H1 (cell line): ENCODE measurements around the gene AIG1. TPM values are rescaled to one million over a fixed set of nuclear protein-coding genes. Genes with fewer than 3 reads are reported as not detected.

Source experiments
- CTCF ChIA-PET: fragments of 300-600 bp; sonication (Branson Sonifier 250); formaldehyde crosslinking; loops from one replicate; lab custom pipeline; 2021; ENCODE audit not compliant: partially characterized antibody; lab: Charles Lee
- POLR2A ChIA-PET: fragments of 300-600 bp; sonication (Branson Sonifier 250); formaldehyde crosslinking; loops from one replicate; lab custom pipeline; 2021; ENCODE audit warnings: inconsistent platforms; ENCODE audit not compliant: partially characterized antibody; lab: Charles Lee
- DNase-seq, 2 experiments: peaks; one replicate each; pipeline versions ENCODE4 v3.0.0 to v3.0.0-alpha.2; 2010 to 2022; ENCODE audit warnings: low spot score in 2 of 2, low read depth in 1 of 2, mixed read lengths in 1 of 2
- FAIRE-seq: peaks from 2 replicates; lab custom pipeline; 2011; peaks lifted over from hg19 to GRCh38; lab: Jason Lieb, UNC
- H2AFZ ChIP-seq: 2 replicates; pipeline ENCODE4 v1.8.1; 2012; ENCODE audit warnings: low read length, inconsistent platforms
- H2AK5ac ChIP-seq: 2 replicates; pipeline ENCODE4 v1.6.1; 2013; ENCODE audit warnings: low read depth, low read length
- H2BK120ac ChIP-seq: replicated peaks from 2 replicates; pipeline ENCODE3; 2013; ENCODE audit warnings: low read depth, low read length, inconsistent platforms
- H2BK12ac ChIP-seq: 2 replicates; pipeline ENCODE4 v1.6.1; 2013; ENCODE audit warnings: low read depth, low read length
- H2BK15ac ChIP-seq: 2 replicates; pipeline ENCODE4 v1.6.1; 2013; ENCODE audit warnings: low read length
- H2BK20ac ChIP-seq: 2 replicates; pipeline ENCODE4 v1.6.1; 2013; ENCODE audit warnings: low read length
- H2BK5ac ChIP-seq: 2 replicates; pipeline ENCODE4 v1.6.1; 2013; ENCODE audit warnings: low read depth, low read length
- H3K14ac ChIP-seq: 2 replicates; pipeline ENCODE4 v1.6.1; 2013; ENCODE audit warnings: inconsistent platforms; ENCODE audit not compliant: insufficient read length
- H3K18ac ChIP-seq: 2 replicates; pipeline ENCODE4 v1.6.1; 2013; ENCODE audit warnings: low read length; ENCODE audit errors: extremely low read depth
- H3K23ac ChIP-seq: 2 replicates; pipeline ENCODE4 v1.6.1; 2013; ENCODE audit warnings: inconsistent platforms; ENCODE audit not compliant: insufficient read length
- H3K23me2 ChIP-seq: 2 replicates; pipeline ENCODE4 v1.6.1; 2013; ENCODE audit warnings: low read depth, low read length
- H3K27ac ChIP-seq: 2 replicates; pipeline ENCODE4 v1.6.1; 2011; ENCODE audit warnings: low read depth, low read length, inconsistent platforms
- H3K27me3 ChIP-seq, 4 experiments: replicated peaks in 1 of 4; 1 replicate in 1 of 4; 2 replicates in 3 of 4; pipeline versions ENCODE4 v1.6.1 to v1.8.1; 2011 to 2013; ENCODE audit warnings: low read length in 3 of 4, mild to moderate bottlenecking in 3 of 4, inconsistent platforms in 2 of 4, mixed read lengths in 2 of 4, moderate library complexity in 1 of 4; ENCODE audit not compliant: control insufficient read depth in 3 of 4, insufficient read depth in 3 of 4; ENCODE audit errors: extremely low read depth in 1 of 4
- H3K36me3 ChIP-seq, 4 experiments: 2 replicates each; pipeline versions ENCODE4 v1.6.1 to v1.8.1; 2011 to 2013; ENCODE audit warnings: mild to moderate bottlenecking in 4 of 4, low read length in 3 of 4, moderate library complexity in 2 of 4, control low read depth in 1 of 4, inconsistent platforms in 1 of 4; ENCODE audit not compliant: insufficient read depth in 4 of 4, control insufficient read depth in 2 of 4
- H3K4ac ChIP-seq: replicated peaks from 2 replicates; pipeline ENCODE3; 2013; ENCODE audit warnings: low read length, low read depth, mixed read lengths, inconsistent platforms; ENCODE audit not compliant: insufficient read length
- H3K4me1 ChIP-seq, 4 experiments: replicated peaks in 1 of 4; 1 replicate in 1 of 4; 2 replicates in 3 of 4; pipeline versions ENCODE4 v1.6.1 to v1.8.1; 2011 to 2013; ENCODE audit warnings: low read length in 3 of 4, inconsistent platforms in 2 of 4, mixed read lengths in 1 of 4; ENCODE audit not compliant: insufficient read depth in 4 of 4, control insufficient read depth in 3 of 4
- H3K4me2 ChIP-seq, 2 experiments: 2 replicates each; pipeline versions ENCODE4 v1.6.1 to v1.8.1; 2011 to 2013; ENCODE audit warnings: low read depth in 2 of 2, low read length in 2 of 2, control low read depth in 1 of 2, inconsistent platforms in 1 of 2, mild to moderate bottlenecking in 1 of 2; ENCODE audit not compliant: insufficient read depth in 1 of 2
- H3K4me3 ChIP-seq, 4 experiments: fragments of 200-600, 300-600 bp in 1 of 4; sonication (generic), shearing (Covaris generic), sonication (Bioruptor Twin) in 1 of 4; 2 replicates each; pipeline versions ENCODE4 v1.5.1 to v1.8.1; 2011 to 2016; ENCODE audit warnings: low read length in 4 of 4, low read depth in 3 of 4, control low read depth in 2 of 4, inconsistent platforms in 2 of 4, mild to moderate bottlenecking in 2 of 4, mixed read lengths in 1 of 4, moderate library complexity in 1 of 4; ENCODE audit not compliant: insufficient read depth in 2 of 4; ENCODE audit errors: extremely low read depth in 1 of 4
- H3K56ac ChIP-seq: replicated peaks from 2 replicates; pipeline ENCODE3; 2013; ENCODE audit warnings: low read depth, mild to moderate bottlenecking, mixed read lengths, low read length, inconsistent platforms; ENCODE audit not compliant: insufficient read length
- H3K79me1 ChIP-seq: 2 replicates; pipeline ENCODE4 v1.6.1; 2013; ENCODE audit warnings: low read depth, low read length, control low read depth
- H3K79me2 ChIP-seq, 2 experiments: 2 replicates each; pipeline versions ENCODE4 v1.6.1 to v1.8.1; 2012 to 2013; ENCODE audit warnings: low read length in 2 of 2, mild to moderate bottlenecking in 2 of 2, inconsistent platforms in 1 of 2; ENCODE audit not compliant: insufficient read depth in 2 of 2, control insufficient read depth in 1 of 2
- H3K9ac ChIP-seq, 4 experiments: replicated peaks in 1 of 4; 1 replicate in 1 of 4; 2 replicates in 3 of 4; pipeline versions ENCODE4 v1.6.1 to v1.8.1; 2011 to 2013; ENCODE audit warnings: low read depth in 3 of 4, low read length in 3 of 4, control low read depth in 2 of 4, mild to moderate bottlenecking in 2 of 4, moderate library complexity in 2 of 4, inconsistent platforms in 1 of 4; ENCODE audit errors: extremely low read depth in 1 of 4
- H3K9me3 ChIP-seq, 2 experiments: 2 replicates each; pipeline versions ENCODE4 v1.6.1 to v1.8.1; 2012 to 2013; ENCODE audit warnings: mild to moderate bottlenecking in 2 of 2, moderate library complexity in 2 of 2, control low read depth in 1 of 2, inconsistent platforms in 1 of 2, low read depth in 1 of 2, low read length in 1 of 2, mixed read lengths in 1 of 2; ENCODE audit not compliant: insufficient read depth in 2 of 2
- H4K20me1 ChIP-seq, 2 experiments: replicated peaks in 1 of 2; 2 replicates each; pipeline versions ENCODE3 to v1.8.1; 2011 to 2013; ENCODE audit warnings: inconsistent platforms in 2 of 2, low read length in 2 of 2, mild to moderate bottlenecking in 1 of 2; ENCODE audit not compliant: insufficient read depth in 2 of 2, control insufficient read depth in 1 of 2
- H4K5ac ChIP-seq: 2 replicates; pipeline ENCODE4 v1.6.1; 2013; ENCODE audit warnings: low read length, low read depth, mixed read lengths, inconsistent platforms; ENCODE audit not compliant: insufficient read length
- H4K8ac ChIP-seq: 2 replicates; pipeline ENCODE4 v1.8.0; 2013; ENCODE audit warnings: mild to moderate bottlenecking, moderate library complexity, low read length, inconsistent platforms; ENCODE audit not compliant: insufficient read depth; ENCODE audit errors: extremely low read depth
- H4K91ac ChIP-seq: replicated peaks from 2 replicates; pipeline ENCODE3; 2013; ENCODE audit warnings: low read length, mixed read lengths, inconsistent platforms; ENCODE audit not compliant: insufficient read length
- BACH1 ChIP-seq: IDR thresholded peaks from 2 replicates; pipeline ENCODE4 v1.6.1; 2012; ENCODE audit warnings: low read length, improper control_type of control experiment
- BRCA1 ChIP-seq: IDR thresholded peaks from 2 replicates; pipeline ENCODE4 v1.6.1; 2012; ENCODE audit warnings: low read depth, low read length, improper control_type of control experiment
- CBX8 ChIP-seq: fragments of 300-800, 300-1000 bp; sonication (generic); IDR thresholded peaks from 2 replicates; pipeline ENCODE4 v1.7.1; 2016; ENCODE audit warnings: low read depth, low read length, borderline replicate concordance
- CEBPB ChIP-seq: IDR thresholded peaks from 2 replicates; pipeline ENCODE4 v1.6.1; 2012; ENCODE audit warnings: low read depth, low read length
- JUN ChIP-seq: IDR thresholded peaks from 2 replicates; pipeline ENCODE4 v1.6.1; 2011; ENCODE audit warnings: low read depth, mild to moderate bottlenecking, improper control_type of control experiment, low read length
- JUND ChIP-seq: IDR thresholded peaks from 2 replicates; pipeline ENCODE4 v1.6.1; 2011; ENCODE audit warnings: mild to moderate bottlenecking, improper control_type of control experiment, low read length
- KDM4A ChIP-seq: IDR thresholded peaks from one replicate; pipeline ENCODE4 v1.7.1; 2012; ENCODE audit warnings: low read depth, mild to moderate bottlenecking, moderate library complexity, low read length, inconsistent platforms; ENCODE audit not compliant: severe bottlenecking
- NANOG ChIP-seq: IDR thresholded peaks from 2 replicates; pipeline ENCODE4 v1.6.1; 2011; ENCODE audit warnings: low read length, low read depth, mild to moderate bottlenecking, inconsistent platforms; ENCODE audit not compliant: insufficient read depth, poor library complexity, severe bottlenecking
- NRF1 ChIP-seq: IDR thresholded peaks from 2 replicates; pipeline ENCODE4 v1.6.1; 2011; ENCODE audit warnings: mild to moderate bottlenecking, low read depth, low read length, improper control_type of control experiment
- RNF2 ChIP-seq: fragments of 200-900, 300-1000 bp; sonication (generic); IDR thresholded peaks from 2 replicates; pipeline ENCODE4 v1.7.1; 2016; ENCODE audit warnings: borderline replicate concordance, low read depth, mild to moderate bottlenecking, antibody characterized with exemption, low read length; ENCODE audit not compliant: poor library complexity, severe bottlenecking; ENCODE audit errors: missing control alignments
- SP2 ChIP-seq: IDR thresholded peaks from 2 replicates; pipeline ENCODE4 v1.6.1; 2012; ENCODE audit warnings: mild to moderate bottlenecking, low read length, inconsistent platforms
- TAF7 ChIP-seq: optimal IDR thresholded peaks from 2 replicates; pipeline ENCODE3; 2011; ENCODE audit warnings: low read depth, mild to moderate bottlenecking, inconsistent platforms, low read length, moderate library complexity, borderline replicate concordance
- TBP ChIP-seq: IDR thresholded peaks from 2 replicates; pipeline ENCODE4 v1.6.1; 2011; ENCODE audit warnings: low read depth, low read length, improper control_type of control experiment
- USF2 ChIP-seq: IDR thresholded peaks from 2 replicates; pipeline ENCODE4 v1.6.1; 2011; ENCODE audit warnings: low read length, improper control_type of control experiment
- WGBS, 2 experiments: shearing (Covaris generic) in 1 of 2; methylation state at CpG; one replicate each; pipeline versions ENCODE4 v1.1.6 to v1.1.7; 2013 to 2015; ENCODE audit warnings: low lambda C conversion rate in 2 of 2, mixed read lengths in 2 of 2, inconsistent platforms in 1 of 2, low coverage in 1 of 2, missing lambda C conversion rate in 1 of 2; ENCODE audit not compliant: insufficient replicate concordance in 2 of 2, insufficient coverage in 1 of 2, insufficient read length in 1 of 2; ENCODE audit errors: extremely low coverage in 1 of 2, missing lambda C conversion rate in 1 of 2; 5-methylcytosine and 5-hydroxymethylcytosine counted together
- polyA plus RNA-seq, 7 experiments: library from polyadenylated mRNA; depleted of rRNA in 3 of 7; stranded (reverse) in 5 of 7; unstranded in 2 of 7; fragments of >200 nt in 5 of 7; fragments of 200-250 nt in 2 of 7; gene quantifications; 1 replicate in 5 of 7; 2 replicates in 1 of 7; 4 replicates in 1 of 7; pipeline versions ENCODE4 v1.2.1 to v1.2.3, GENCODE V29; 2011 to 2013; ENCODE audit warnings: missing spikeins in 2 of 7, mixed read lengths in 2 of 7
- total RNA-seq: library from RNA; stranded (reverse); fragmentation: NEBNext Ultra II Directional; extraction: Animal tissue kit (Norgen Biotek cat#: 25700); gene quantifications from 2 replicates; pipeline ENCODE4 v1.2.1, GENCODE V29; 2021

The AIG1 gene
- total and polyA plus RNA-seq, 2 of the 8 experiments (the other 6 are each of a cell fraction or from before 2014, with no cell fraction given), result 56.6 to 58.4 TPM

GRCh38 chr6:143223895-143224294 lies 163.2 kb downstream of the AIG1 start:
- no peak overlapping the region for H4K91ac ChIP-seq
- H3K23me2 ChIP-seq, result no peaks in the 10 kb centered on the region; the same call in 1 of the 2 replicates
- no peak overlapping the region for H2BK20ac ChIP-seq
- H3K36me3 ChIP-seq, result no peaks in the 10 kb centered on the region
- no peaks in the 10 kb centered on the region; the same call in 1 of the 2 replicates for H3K79me1 ChIP-seq
- H3K27me3 ChIP-seq, result no peaks in the 10 kb centered on the region
- FAIRE-seq, result no peak
- H4K5ac ChIP-seq, result no peak overlapping the region
- peaks cover 0 to 6% (median 1%) of the 10 kb centered on the region in 4 experiments; a peak in 1 of 7 replicates for H3K4me1 ChIP-seq
- H4K8ac ChIP-seq, result no peak overlapping the region
- H3K27ac ChIP-seq, result no peak overlapping the region
- ChIA-PET POLR2A (no interaction called here), CTCF (interaction anchor here (1.0 to 2.7 kb wide), 4 partner anchors 9 to 532 kb away, joined by 3 to 8 read pairs (median 4); no protein-coding TSS in a partner anchor)
- no peak for DNase-seq
- H2BK5ac ChIP-seq, result no peak overlapping the region
- no peak overlapping the region for H3K23ac ChIP-seq
- H3K9me3 ChIP-seq, result no peaks in the 10 kb centered on the region
- no peak overlapping the region for H3K56ac ChIP-seq
- no peak overlapping the region for H3K9ac ChIP-seq
- H3K79me2 ChIP-seq, result no peaks in the 10 kb centered on the region
- H4K20me1 ChIP-seq, result no peaks in the 10 kb centered on the region
- H3K14ac ChIP-seq, result no peak overlapping the region
- WGBS, 2 experiments, result 78 to 100% methylated on average over 1 to 8 of the region's 8 CpGs
- H2AK5ac ChIP-seq, result no peak overlapping the region; the same call in 1 of the 2 replicates
- no peak overlapping the region for H2BK120ac ChIP-seq
- H2AFZ ChIP-seq, result no peak overlapping the region
- H2BK15ac ChIP-seq, result no peak overlapping the region
- no peak overlapping the region for H3K4ac ChIP-seq
- no peak overlapping the region for H3K4me2 ChIP-seq
- H3K4me3 ChIP-seq, result no peak overlapping the region
- no peak overlapping the region for H3K18ac ChIP-seq
- H2BK12ac ChIP-seq, result no peak overlapping the region
- TF ChIP-seq CEBPB (no peak), TBP (no peak), NRF1 (no peak), JUN (no peak), CBX8 (no peak), NANOG (no peak), USF2 (no peak), BACH1 (no peak), SP2 (no peak), KDM4A (no peak), TAF7 (no peak), BRCA1 (no peak), JUND (no peak), RNF2 (no peak)
